ENCODE results near the gene ANKS6. TPM values are rescaled to one million over a fixed set of nuclear protein-coding genes. Genes with fewer than 3 reads are reported as not detected.

ANKS6 gene
- total and polyA plus RNA-seq, 9 of the 15 experiments (the other 6 are each of a cell fraction or from before 2014, with no cell fraction given) = 9.9 to 74.5 (median 36.9) TPM

DNA sequence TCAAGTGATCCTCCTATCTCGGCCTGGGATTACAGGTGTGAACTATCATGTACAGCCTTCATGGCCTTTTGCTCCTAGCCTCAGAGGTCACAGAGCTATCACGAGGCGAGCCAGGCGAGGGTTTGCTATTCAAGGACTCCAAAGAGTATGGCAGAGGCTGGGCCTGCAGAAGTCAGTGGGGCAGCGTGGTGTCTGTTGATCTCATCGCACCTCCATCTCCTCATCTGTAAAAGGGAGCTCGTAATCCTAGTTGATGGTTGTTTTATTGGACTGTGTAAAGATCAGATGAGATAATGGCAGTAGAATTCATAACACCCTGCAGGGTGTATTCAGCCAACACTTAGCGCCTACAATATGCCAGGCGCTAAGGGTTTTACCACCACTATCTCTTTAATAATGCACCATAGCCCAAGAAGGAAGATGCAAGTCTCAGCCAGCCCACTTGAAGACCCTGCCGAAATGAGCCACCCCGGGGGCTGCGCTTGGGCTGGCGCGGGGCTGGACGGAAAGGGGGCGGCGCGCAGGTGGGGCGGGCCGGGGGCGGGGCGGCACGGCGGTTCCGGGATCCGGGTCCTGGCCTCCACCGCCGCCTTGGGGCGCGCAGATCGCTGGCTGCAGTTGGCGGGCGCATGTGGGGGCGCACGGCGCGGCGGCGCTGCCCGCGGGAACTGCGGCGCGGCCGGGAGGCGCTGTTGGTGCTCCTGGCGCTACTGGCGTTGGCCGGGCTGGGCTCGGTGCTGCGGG lies 10.9 kb upstream of the ANKS6 start, which contains the start of gene GALNT12 (continued):
- TF ChIP-seq, protein P1, sequence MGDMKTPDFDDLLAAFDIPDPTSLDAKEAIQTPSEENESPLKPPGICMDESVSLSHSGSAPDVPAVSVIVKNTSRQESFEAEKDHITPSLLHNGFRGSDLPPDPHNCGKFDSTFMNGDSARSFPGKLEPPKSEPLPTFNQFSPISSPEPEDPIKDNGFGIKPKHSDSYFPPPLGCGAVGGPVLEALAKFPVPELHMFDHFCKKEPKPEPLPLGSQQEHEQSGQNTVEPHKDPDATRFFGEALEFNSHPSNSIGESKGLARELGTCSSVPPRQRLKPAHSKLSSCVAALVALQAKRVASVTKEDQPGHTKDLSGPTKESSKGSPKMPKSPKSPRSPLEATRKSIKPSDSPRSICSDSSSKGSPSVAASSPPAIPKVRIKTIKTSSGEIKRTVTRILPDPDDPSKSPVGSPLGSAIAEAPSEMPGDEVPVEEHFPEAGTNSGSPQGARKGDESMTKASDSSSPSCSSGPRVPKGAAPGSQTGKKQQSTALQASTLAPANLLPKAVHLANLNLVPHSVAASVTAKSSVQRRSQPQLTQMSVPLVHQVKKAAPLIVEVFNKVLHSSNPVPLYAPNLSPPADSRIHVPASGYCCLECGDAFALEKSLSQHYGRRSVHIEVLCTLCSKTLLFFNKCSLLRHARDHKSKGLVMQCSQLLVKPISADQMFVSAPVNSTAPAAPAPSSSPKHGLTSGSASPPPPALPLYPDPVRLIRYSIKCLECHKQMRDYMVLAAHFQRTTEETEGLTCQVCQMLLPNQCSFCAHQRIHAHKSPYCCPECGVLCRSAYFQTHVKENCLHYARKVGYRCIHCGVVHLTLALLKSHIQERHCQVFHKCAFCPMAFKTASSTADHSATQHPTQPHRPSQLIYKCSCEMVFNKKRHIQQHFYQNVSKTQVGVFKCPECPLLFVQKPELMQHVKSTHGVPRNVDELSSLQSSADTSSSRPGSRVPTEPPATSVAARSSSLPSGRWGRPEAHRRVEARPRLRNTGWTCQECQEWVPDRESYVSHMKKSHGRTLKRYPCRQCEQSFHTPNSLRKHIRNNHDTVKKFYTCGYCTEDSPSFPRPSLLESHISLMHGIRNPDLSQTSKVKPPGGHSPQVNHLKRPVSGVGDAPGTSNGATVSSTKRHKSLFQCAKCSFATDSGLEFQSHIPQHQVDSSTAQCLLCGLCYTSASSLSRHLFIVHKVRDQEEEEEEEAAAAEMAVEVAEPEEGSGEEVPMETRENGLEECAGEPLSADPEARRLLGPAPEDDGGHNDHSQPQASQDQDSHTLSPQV (IDR thresholded peaks at IDR 0.05) = 0 out of 2 replicates have a peak, but pooled peaks have one; percentile 21
- TF ChIP-seq HES1 (IDR thresholded peaks at IDR 0.05; ENCODE audit: low read depth) (no peak), HEY1 (CRISPR knock-in tag; IDR thresholded peaks at IDR 0.05; ENCODE audit: borderline replicate concordance) (no peak), HSF4 (CRISPR knock-in tag; IDR thresholded peaks at IDR 0.05; ENCODE audit: borderline replicate concordance) (no peak), SMAD4 (CRISPR knock-in tag; conservative IDR thresholded peaks at IDR 0.05) (no peak), MEIS2 (IDR thresholded peaks at IDR 0.05; ENCODE audit: partially characterized antibody) (no peak), ZNF282 (CRISPR knock-in tag; IDR thresholded peaks at IDR 0.05) (no peak), MYBL2 (IDR thresholded peaks at IDR 0.05; ENCODE audit: low read depth) (no peak), MYBL2 (CRISPR knock-in tag; IDR thresholded peaks at IDR 0.05; ENCODE audit: borderline replicate concordance) (no peak), STAT5B (CRISPR knock-in tag; IDR thresholded peaks at IDR 0.05) (no peak), POLR2H (tag; IDR thresholded peaks at IDR 0.05; ENCODE audit: low read depth) (no peak), RAD21 (CRISPR knock-in tag; conservative IDR thresholded peaks at IDR 0.05 in 1 of 2, IDR thresholded peaks at IDR 0.05 in 1 of 2) (no peak), NBN (IDR thresholded peaks at IDR 0.05; ENCODE audit: low read depth) (no peak), YY1 (IDR thresholded peaks at IDR 0.05; ENCODE audit: borderline replicate concordance in 1 of 3, control insufficient read depth in 1 of 3, extremely low read depth in 1 of 3, insufficient read depth in 3 of 3, insufficient read length in 1 of 3, insufficient replicate concordance in 2 of 3, low read depth in 1 of 3, low read length in 2 of 3) (no peak), RFX5 (IDR thresholded peaks at IDR 0.05; ENCODE audit: low read depth, low read length) (no peak), EP300 (IDR thresholded peaks at IDR 0.05; ENCODE audit: low read length) (no peak), TBP (optimal IDR thresholded peaks at IDR 0.05; ENCODE audit: low read depth, low read length) (peak; percentile 74), NR2C1 (IDR thresholded peaks at IDR 0.05) (peak; percentile 29; the same call in 1 of the 2 replicates), NR2C1 (tag; IDR thresholded peaks at IDR 0.05) (peak; percentile 45; the same call in 1 of the 2 replicates)
- TF ChIP-seq, protein P2, sequence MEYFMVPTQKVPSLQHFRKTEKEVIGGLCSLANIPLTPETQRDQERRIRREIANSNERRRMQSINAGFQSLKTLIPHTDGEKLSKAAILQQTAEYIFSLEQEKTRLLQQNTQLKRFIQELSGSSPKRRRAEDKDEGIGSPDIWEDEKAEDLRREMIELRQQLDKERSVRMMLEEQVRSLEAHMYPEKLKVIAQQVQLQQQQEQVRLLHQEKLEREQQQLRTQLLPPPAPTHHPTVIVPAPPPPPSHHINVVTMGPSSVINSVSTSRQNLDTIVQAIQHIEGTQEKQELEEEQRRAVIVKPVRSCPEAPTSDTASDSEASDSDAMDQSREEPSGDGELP (CRISPR knock-in tag; IDR thresholded peaks at IDR 0.05; ENCODE audit: borderline replicate concordance) = no peak

Measured in K562 (cell line).